Hematopoietic multipotent progenitor cell treated with erythropoietin and hydrocortisone succinate and interleukin-3 and kit ligand, for 4 days (in vitro differentiated cells): ENCODE results near the gene ACBD5.
"Not testable (repeated sequence)": the region's sequence is repeated elsewhere in the genome, so short reads cannot be mapped to it uniquely, and the experiment has no call there.

ENCODE experiments used
- DNase-seq: peaks from one replicate; pipeline ENCODE4 v3.0.0-alpha.2; 2015

ACBD5 gene

GRCh38 chr10:27240212-27241009 is at the start of gene ACBD5:
Gene ACBD5 (minus strand): TSS chr10:27240797. CDS start chr10:27240688, 109 bp downstream.
- peak; percentile 93 for DNase-seq

GRCh38 chr10:27285093-27285492 is 44.5 kb upstream of the ACBD5 start:
- DNase-seq, result peak; percentile 54

DNA sequence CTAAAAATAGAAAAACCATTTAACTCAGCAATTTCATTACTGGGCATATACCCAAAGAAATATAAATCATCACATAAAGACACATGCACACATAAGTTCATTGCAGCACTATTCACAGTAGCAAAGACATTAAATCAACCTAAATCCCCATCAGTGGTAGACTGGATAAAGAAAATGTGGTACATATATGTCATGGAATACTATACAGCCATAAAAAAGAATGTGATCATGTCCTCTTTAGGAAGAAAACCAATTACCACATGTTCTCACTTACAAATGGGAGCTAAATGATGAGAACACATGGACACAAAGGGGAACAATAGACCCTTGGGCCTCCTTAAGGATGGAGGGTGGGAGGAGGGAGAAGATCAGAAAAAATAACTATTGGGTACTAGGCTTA is 36.0 kb upstream of the ACBD5 start:
- no peak for DNase-seq

GRCh38 chr10:27266025-27266424 is 25.4 kb upstream of the ACBD5 start:
- not testable (repeated sequence) for DNase-seq

- DNase-seq, result not testable (repeated sequence)
These were observed 22.2 kb upstream of the ACBD5 start for GRCh38 chr10:27262788-27263187.

DNA sequence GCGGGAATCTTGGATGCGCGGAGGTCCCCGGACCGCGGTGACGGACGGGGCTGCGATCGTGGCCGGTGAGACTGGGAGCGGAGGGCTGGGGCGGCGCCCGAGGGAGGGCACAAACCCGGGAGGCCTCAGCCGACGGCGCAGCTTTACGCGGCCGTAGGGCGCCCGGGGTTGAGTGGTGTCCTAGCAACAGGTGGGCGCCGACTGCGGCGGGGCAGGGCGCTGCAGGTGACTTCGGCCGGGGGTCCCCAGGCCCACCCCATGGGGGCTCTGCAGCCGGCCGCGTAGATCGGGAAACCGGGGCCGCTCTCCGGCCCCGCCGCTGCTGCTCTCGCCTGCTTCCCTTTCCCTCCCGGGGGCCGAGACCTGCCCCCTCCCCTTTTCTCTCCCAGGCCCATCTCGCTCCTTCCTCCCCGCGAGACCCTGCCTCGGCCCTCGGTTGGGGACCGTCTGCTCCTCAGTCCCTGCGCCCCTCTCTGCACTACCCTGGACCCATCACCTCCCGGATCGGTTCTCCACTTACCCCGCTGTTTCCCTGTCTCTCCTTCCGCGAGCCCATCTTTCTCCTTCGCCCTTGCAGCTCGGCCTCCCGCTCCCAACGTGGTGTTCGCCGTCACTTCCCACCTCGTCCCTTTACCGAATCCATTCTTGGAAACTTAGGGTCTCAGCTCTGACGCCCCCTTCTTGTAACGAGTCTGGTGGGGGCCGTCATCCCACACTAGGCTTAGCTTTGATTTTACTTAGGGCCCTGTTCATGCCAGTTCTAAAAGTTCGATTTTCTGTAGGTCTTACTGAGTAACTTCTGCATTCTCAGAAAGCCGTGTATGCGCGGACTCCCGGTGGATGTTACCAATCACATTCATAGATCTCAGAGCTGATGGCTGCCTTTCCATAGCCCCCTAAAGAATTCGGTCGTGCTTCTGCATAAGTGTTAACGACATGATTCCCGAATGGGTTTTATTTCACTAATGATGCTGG is 18.5 kb upstream of the ACBD5 start:
- DNase-seq, result peak; percentile 47

- no peak for DNase-seq
These were observed 17.9 kb upstream of the ACBD5 start for GRCh38 chr10:27258492-27258837.

- no peak for DNase-seq
These were observed 15.9 kb upstream of the ACBD5 start for GRCh38 chr10:27256299-27257189.

GRCh38 chr10:27253576-27253975 is 13.0 kb upstream of the ACBD5 start:
- peak; percentile 53 for DNase-seq

GRCh38 chr10:27252267-27253000 is 11.8 kb upstream of the ACBD5 start:
- peak; percentile 87 for DNase-seq

DNA sequence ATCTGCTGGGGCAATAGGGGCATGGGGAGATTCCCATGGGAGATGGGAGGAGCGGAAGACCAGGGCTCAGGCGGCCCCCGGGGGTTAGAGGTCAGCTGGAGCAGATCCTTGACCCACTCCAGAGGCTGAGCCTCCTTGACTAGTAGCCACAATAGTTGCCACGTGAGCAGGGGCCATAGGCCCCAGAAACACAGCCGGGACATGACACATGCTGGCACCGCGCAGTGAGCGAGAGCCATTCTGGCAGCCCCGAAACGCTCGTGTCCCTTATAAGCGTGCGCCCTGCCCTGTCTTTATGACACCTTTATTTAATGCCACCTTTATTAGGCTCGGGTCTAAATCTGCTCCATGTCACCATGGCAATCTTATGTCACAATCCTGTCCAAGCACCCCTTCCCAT is 11.0 kb upstream of the ACBD5 start:
- DNase-seq, result no peak

- no peak for DNase-seq
These were observed 7.6 kb upstream of the ACBD5 start for GRCh38 chr10:27248215-27248614.

GRCh38 chr10:27247441-27247840 is 6.8 kb upstream of the ACBD5 start:
- no peak for DNase-seq

DNA sequence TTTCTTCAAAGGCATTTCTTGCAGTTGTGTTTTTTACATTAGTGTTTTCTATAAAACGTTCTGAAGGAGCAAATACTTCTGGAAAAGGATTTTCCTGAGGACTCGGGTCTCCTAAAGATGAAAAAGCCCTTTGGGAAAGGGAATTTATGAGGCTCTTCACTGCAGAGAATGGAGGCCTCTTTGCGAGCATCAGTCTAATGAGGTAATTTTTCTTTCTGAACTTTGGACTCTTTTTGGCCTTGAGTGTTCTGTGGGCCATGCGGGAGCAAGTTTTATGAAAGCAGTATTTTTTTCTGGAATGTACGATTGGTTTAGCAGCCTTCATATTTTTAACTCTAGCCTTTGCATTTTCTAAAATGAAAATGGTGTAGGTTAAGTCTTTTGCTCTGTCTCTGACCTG is 6.4 kb upstream of the ACBD5 start:
- no peak for DNase-seq

- DNase-seq, result no peak
These were observed 5.2 kb upstream of the ACBD5 start for GRCh38 chr10:27245836-27246235.

DNA sequence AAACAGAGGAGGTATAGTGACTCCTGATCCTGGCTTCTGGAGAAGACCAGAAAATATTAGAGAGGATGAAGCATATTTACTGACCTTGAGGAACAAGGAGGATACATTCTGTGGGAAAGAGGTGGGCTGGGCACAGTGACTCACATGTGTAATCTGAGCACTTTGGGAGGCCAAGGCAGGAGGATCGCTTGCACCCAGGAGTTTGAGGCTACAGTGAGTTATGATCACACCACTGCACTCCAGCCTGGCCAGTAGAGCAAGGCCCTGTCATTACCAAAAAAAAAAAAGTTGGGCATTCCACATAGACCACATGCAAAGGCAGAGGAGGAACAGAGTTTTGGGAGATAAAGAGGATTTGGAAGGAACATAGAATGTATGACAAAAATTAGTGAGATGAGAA is 4.4 kb upstream of the ACBD5 start:
- no peak for DNase-seq

DNA sequence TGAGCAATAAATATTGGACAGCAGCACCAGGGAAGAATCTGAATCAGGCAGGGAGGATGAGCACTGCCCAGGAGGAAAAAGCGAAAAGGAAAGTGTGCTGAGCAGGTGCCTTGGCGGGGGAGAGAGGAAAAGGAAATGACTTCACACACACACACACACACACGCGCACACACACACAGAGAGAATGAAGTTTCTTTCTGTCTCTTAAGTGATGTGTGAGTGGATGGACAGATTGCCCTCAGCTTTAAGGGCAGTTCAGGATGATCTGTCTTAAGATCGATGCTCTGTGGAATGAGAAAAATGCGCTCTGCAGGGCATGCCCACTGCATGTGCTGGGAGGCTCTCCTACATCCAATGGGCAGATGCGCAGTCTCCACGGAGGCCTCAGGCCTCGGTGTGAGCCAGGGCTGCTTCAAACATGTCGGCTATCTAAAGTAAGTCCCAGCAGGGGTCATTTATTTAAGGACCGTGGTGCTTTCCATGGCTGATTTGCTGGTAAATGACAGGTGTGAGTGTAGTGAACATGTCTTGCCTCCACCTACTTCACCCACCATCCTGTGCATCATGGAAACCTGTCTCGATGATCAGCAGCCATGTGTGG is 2.5 kb upstream of the ACBD5 start:
- peak; percentile 91 for DNase-seq

- DNase-seq, result no peak
These were observed 1.9 kb upstream of the ACBD5 start for GRCh38 chr10:27242473-27242950.

GRCh38 chr10:27241652-27242472 is 1.3 kb upstream of the ACBD5 start:
- peak; percentile 98 for DNase-seq

GRCh38 chr10:27241010-27241651 is 534 bp upstream of the ACBD5 start:
- DNase-seq, result peak; percentile 75
